C4-2B (cell line): ENCODE data around the gene ADAMTS7.

Experiments
- ZFX ChIP-seq: fragments of 450-650 bp; IDR thresholded peaks from 2 replicates; pipeline ENCODE4 v1.6.1; 2017
- TF ChIP-seq, protein P1 (sequence below): fragments of 450-650 bp; conservative IDR thresholded peaks from 2 replicates; pipeline ENCODE4 v1.5.1; 2017; ENCODE audit warnings: mild to moderate bottlenecking

GRCh38 chr15:78715930-78716329, 95.3 kb downstream of the ADAMTS7 start:
- TF ChIP-seq, protein P1, sequence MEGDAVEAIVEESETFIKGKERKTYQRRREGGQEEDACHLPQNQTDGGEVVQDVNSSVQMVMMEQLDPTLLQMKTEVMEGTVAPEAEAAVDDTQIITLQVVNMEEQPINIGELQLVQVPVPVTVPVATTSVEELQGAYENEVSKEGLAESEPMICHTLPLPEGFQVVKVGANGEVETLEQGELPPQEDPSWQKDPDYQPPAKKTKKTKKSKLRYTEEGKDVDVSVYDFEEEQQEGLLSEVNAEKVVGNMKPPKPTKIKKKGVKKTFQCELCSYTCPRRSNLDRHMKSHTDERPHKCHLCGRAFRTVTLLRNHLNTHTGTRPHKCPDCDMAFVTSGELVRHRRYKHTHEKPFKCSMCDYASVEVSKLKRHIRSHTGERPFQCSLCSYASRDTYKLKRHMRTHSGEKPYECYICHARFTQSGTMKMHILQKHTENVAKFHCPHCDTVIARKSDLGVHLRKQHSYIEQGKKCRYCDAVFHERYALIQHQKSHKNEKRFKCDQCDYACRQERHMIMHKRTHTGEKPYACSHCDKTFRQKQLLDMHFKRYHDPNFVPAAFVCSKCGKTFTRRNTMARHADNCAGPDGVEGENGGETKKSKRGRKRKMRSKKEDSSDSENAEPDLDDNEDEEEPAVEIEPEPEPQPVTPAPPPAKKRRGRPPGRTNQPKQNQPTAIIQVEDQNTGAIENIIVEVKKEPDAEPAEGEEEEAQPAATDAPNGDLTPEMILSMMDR, result no peak
- no peak for TF ChIP-seq ZFX
